ENCODE measurements around the gene OR10A5.
"Not testable (repeated sequence)": the region's sequence is repeated elsewhere in the genome, so short reads cannot be mapped to it uniquely, and the experiment has no call there.

OR10A5 gene

GRCh38 chr11:6875761-6876160 lies 30.3 kb downstream of the OR10A5 start:
- DNase-seq (ENCODE audit: low spot score) = no peak

- no peak for DNase-seq (ENCODE audit: low spot score)
Observed at GRCh38 chr11:6876325-6876724, 30.8 kb downstream of the OR10A5 start, which contains the start of gene OR10A4. Gene OR10A4, plus strand, starts transcription at chr11:6876625. Its CDS starts 23 bp downstream, at chr11:6876648.

DNA sequence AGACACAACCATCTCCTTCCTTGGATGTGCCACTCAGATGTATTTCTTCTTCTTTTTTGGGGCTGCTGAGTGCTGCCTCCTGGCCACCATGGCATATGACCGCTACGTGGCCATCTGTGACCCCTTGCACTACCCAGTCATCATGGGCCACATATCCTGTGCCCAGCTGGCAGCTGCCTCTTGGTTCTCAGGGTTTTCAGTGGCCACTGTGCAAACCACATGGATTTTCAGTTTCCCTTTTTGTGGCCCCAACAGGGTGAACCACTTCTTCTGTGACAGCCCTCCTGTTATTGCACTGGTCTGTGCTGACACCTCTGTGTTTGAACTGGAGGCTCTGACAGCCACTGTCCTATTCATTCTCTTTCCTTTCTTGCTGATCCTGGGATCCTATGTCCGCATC lies 31.4 kb downstream of the OR10A5 start:
- DNase-seq (ENCODE audit: low spot score) = no peak

DNA sequence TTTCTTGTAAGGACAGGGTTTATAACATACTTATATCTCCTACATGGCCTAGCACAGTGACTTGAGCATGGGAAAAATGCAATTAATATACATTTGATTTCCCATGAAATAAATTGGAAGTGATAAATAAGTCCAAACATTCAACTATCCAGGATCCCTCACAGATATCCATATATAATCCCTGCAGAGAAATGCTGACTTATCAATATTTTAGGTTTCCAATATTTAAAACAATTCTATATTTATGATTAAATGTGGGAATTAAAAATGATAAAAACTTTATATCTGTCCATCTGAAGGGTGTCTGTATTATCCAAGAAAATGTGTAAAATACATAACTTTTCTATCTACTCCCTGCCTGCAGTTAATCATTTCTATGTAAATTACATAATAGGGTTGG lies 37.3 kb downstream of the OR10A5 start:
- DNase-seq (ENCODE audit: low spot score) = no peak

- DNase-seq (ENCODE audit: low spot score) = not testable (repeated sequence)
Observed at GRCh38 chr11:6887711-6888110, 42.2 kb downstream of the OR10A5 start.

- DNase-seq (ENCODE audit: low spot score) = no peak
Observed at GRCh38 chr11:6888830-6889229, 43.3 kb downstream of the OR10A5 start.

DNA sequence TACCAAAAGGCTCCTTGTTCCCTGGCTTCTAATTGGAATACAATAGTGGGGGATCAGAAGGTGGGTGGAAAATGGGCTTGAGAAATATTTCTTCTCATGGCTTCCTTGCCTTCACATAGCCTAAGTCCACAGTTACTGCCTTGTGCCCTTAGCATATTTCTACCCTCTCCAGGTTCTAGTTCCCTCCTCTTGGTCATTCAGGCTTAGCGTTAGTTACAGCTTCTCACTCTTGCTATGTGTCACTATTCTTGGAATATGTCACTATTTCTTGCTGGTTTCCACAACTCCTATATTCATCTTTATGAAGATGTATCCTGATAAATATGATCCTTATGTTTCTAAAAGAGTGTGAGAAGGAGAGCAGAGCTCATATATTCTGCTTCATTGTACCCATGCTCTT lies 44.4 kb downstream of the OR10A5 start:
- no peak for DNase-seq (ENCODE audit: low spot score)

DNA sequence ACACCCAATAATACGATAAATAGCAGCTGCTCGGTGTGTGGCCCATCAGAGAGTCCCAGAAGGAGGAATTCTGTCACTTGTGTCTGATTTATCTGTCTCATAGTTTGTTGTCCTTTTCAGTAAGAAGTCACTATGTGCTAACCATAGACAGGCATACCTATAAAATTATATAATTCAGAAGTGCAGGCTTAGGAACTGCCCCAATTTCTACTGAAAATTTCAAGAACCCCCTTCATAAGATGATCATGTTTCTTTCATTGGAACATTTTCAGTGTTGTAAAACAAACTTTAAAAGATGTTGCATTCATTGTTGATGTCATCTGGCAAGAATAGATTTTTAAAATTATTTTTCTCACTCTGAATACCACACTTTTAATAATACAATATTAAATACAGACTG lies 46.9 kb downstream of the OR10A5 start, which contains the start of gene OR2D2:
OR2D2 (minus strand) TSS at position 101 of the 400 bp plus-strand sequence; CDS start at position 101, 0 bp downstream.
- no peak for DNase-seq (ENCODE audit: low spot score)

GRCh38 chr11:6894097-6894496 lies 48.6 kb downstream of the OR10A5 start:
- no peak for DNase-seq (ENCODE audit: low spot score)

DNA sequence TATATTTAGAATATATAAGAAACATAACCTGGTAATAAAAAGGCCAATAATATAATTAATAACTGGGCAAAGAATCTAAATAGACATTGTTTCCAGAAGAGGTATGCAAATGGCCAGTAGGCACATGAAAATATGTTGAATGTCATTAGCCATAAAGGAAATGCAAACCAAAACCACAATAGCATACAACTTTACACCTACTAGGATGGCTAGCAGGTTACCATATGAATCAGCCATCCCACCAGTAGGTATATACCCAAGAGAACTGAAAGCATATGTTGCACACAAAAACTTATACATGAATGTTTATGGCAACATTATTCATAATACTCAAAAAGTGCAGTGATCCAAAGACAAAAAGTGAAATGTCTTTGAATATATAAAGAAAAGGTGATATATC lies 49.5 kb downstream of the OR10A5 start:
- no peak for DNase-seq (ENCODE audit: low spot score)
